ENCODE measurements around the gene DHX15. TPM values are rescaled to one million over a fixed set of nuclear protein-coding genes. Genes with fewer than 3 reads are reported as not detected.

Gene DHX15
- total and polyA plus RNA-seq, 2 of the 13 experiments (the other 11 are each of a cell fraction or from before 2014, with no cell fraction given): 92.9 to 165 TPM

- TF ChIP-seq HBP1 (CRISPR knock-in tag; IDR thresholded peaks at IDR 0.05; ENCODE audit: low read depth) (peak; percentile 61; the same call in 1 of the 2 replicates), ZBTB26 (CRISPR knock-in tag; IDR thresholded peaks at IDR 0.05; ENCODE audit: borderline replicate concordance) (no peak), ZNF501 (CRISPR knock-in tag; IDR thresholded peaks at IDR 0.05) (no peak), ARHGAP35 (CRISPR knock-in tag; IDR thresholded peaks at IDR 0.05; ENCODE audit: borderline replicate concordance) (no peak; the same call in 1 of the 2 replicates), ZNF598 (CRISPR knock-in tag; IDR thresholded peaks at IDR 0.05; ENCODE audit: borderline replicate concordance) (no peak), MAFK (conservative IDR thresholded peaks at IDR 0.05 in 1 of 2, IDR thresholded peaks at IDR 0.05 in 1 of 2; ENCODE audit: low read length in 2 of 2) (no peak), MYPOP (CRISPR knock-in tag; IDR thresholded peaks at IDR 0.05) (no peak), DNMT1 (CRISPR knock-in tag; IDR thresholded peaks at IDR 0.05) (no peak), HHEX (CRISPR knock-in tag; IDR thresholded peaks at IDR 0.05) (no peak), NR3C1 (CRISPR knock-in tag; IDR thresholded peaks at IDR 0.05) (no peak), ZNF205 (CRISPR knock-in tag; IDR thresholded peaks at IDR 0.05) (no peak), FLYWCH1 (CRISPR knock-in tag; IDR thresholded peaks at IDR 0.05) (no peak), KDM5B (CRISPR knock-in tag; IDR thresholded peaks at IDR 0.05; ENCODE audit: borderline replicate concordance) (peak; percentile 59), RORA (CRISPR knock-in tag; IDR thresholded peaks at IDR 0.05) (no peak), MED13 (CRISPR knock-in tag; IDR thresholded peaks at IDR 0.05) (peak; percentile 23; the same call in 1 of the 2 replicates), RFX3 (CRISPR knock-in tag; IDR thresholded peaks at IDR 0.05) (no peak), CREB3 (CRISPR knock-in tag; IDR thresholded peaks at IDR 0.05) (no peak), ZSCAN29 (CRISPR knock-in tag; conservative IDR thresholded peaks at IDR 0.05) (0 out of 2 replicates have a peak, but pooled peaks have one; percentile 16), ZBTB2 (CRISPR knock-in tag; IDR thresholded peaks at IDR 0.05; ENCODE audit: low read depth) (no peak; the same call in 1 of the 2 replicates), NR2F2 (IDR thresholded peaks at IDR 0.05; ENCODE audit: borderline replicate concordance, low read depth) (no peak), CBX2 (IDR thresholded peaks at IDR 0.05; ENCODE audit: low read depth, low read length) (no peak), CBX2 (CRISPR knock-in tag; IDR thresholded peaks at IDR 0.05; ENCODE audit: low read depth) (no peak), ZNF431 (CRISPR knock-in tag; IDR thresholded peaks at IDR 0.05; ENCODE audit: borderline replicate concordance, low read depth) (no peak)
- TF ChIP-seq, protein P1, sequence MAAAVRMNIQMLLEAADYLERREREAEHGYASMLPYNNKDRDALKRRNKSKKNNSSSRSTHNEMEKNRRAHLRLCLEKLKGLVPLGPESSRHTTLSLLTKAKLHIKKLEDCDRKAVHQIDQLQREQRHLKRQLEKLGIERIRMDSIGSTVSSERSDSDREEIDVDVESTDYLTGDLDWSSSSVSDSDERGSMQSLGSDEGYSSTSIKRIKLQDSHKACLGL (CRISPR knock-in tag; IDR thresholded peaks at IDR 0.05): peak; percentile 85; the same call in 1 of the 2 replicates
Observed at GRCh38 chr4:24583451-24584210, 723 bp downstream of the DHX15 start (continued).

Data from HepG2 (cell line).